ENCODE results near the gene MREG. TPM values are rescaled to one million over a fixed set of nuclear protein-coding genes. Genes with fewer than 3 reads are reported as not detected.

MREG gene
- total and polyA plus RNA-seq, 2 experiments from 2014 or later: 19.4 to 25.3 TPM

GRCh38 chr2:216031960-216032689 lies 18.8 kb upstream of the MREG start:
- H3K27ac ChIP-seq (ENCODE audit: low read depth): no peak overlapping the region
- no peak for TF ChIP-seq REST (IDR thresholded peaks at IDR 0.05; ENCODE audit: unreplicated experiment)
- TF ChIP-seq ZNF114 (CRISPR knock-in tag; IDR thresholded peaks at IDR 0.05): no peak
- TF ChIP-seq EZH2 (IDR thresholded peaks at IDR 0.05; ENCODE audit: low read depth, unreplicated experiment): no peak
- no peak for TF ChIP-seq CREB1 (CRISPR knock-in tag; IDR thresholded peaks at IDR 0.05; ENCODE audit: low read depth)
- TF ChIP-seq CTCF (conservative IDR thresholded peaks at IDR 0.05; ENCODE audit: low read depth in 2 of 2): no peak
- TF ChIP-seq JUNB (IDR thresholded peaks at IDR 0.05; ENCODE audit: unreplicated experiment): no peak
- H3K4me2 ChIP-seq: no peak overlapping the region
- Mint-ChIP-seq H3K4me1 (peaks cover 2% of the 10 kb centered on the region; the same call in 1 of the 3 replicates), H3K27ac (no peak overlapping the region), H3K9me3 (no peaks in the 10 kb centered on the region), H3K36me3 (ENCODE audit: low read depth) (peaks cover 13% of the 10 kb centered on the region), H3K27me3 (ENCODE audit: insufficient read depth, low read depth, poor library complexity) (peaks cover 6% of the 10 kb centered on the region), H3K4me3 (no peak overlapping the region)
- H3K4me1 ChIP-seq (ENCODE audit: insufficient read depth): no peaks in the 10 kb centered on the region
- ATAC-seq (no peak), DNase-seq (ENCODE audit: low spot score) (no peak)
- no peaks in the 10 kb centered on the region for H3K79me2 ChIP-seq (replicated peaks; ENCODE audit: insufficient read depth)
- no peaks in the 10 kb centered on the region for H3K9me2 ChIP-seq (ENCODE audit: insufficient read depth)
- no peaks in the 10 kb centered on the region for H3K27me3 ChIP-seq (ENCODE audit: insufficient read depth)
- no peaks in the 10 kb centered on the region; the same call in 1 of the 2 replicates for H3F3A ChIP-seq (replicated peaks; ENCODE audit: low read depth)
- no peaks in the 10 kb centered on the region for H3K36me3 ChIP-seq (ENCODE audit: insufficient read depth)
- H3K4me3 ChIP-seq: no peak overlapping the region
- H2AFZ ChIP-seq: no peak overlapping the region
- no peaks in the 10 kb centered on the region for H4K20me1 ChIP-seq (replicated peaks; ENCODE audit: insufficient read depth)

- no peaks in the 10 kb centered on the region for H3K9me2 ChIP-seq (ENCODE audit: insufficient read depth)
These were observed 16.9 kb upstream of the MREG start for GRCh38 chr2:216030216-216030615.

More at GRCh38 chr2:216030216-216030615, 16.9 kb upstream of the MREG start:
- H3K4me2 ChIP-seq: no peak overlapping the region
- H3K27ac ChIP-seq (ENCODE audit: low read depth): no peak overlapping the region
- TF ChIP-seq POLR2AphosphoS5 (IDR thresholded peaks at IDR 0.05; ENCODE audit: low read depth) (no peak), CREB1 (CRISPR knock-in tag; IDR thresholded peaks at IDR 0.05; ENCODE audit: low read depth) (no peak), REST (IDR thresholded peaks at IDR 0.05; ENCODE audit: unreplicated experiment) (no peak), STAT1 (IDR thresholded peaks at IDR 0.05; ENCODE audit: unreplicated experiment) (no peak), ETS1 (IDR thresholded peaks at IDR 0.05) (no peak), CTCF (conservative IDR thresholded peaks at IDR 0.05; ENCODE audit: low read depth in 2 of 2) (no peak)
- H3K27ac Mint-ChIP-seq: no peak overlapping the region
- no peak overlapping the region for H2AFZ ChIP-seq
- ATAC-seq (no peak), DNase-seq (ENCODE audit: low spot score) (no peak)
- H3K4me3 ChIP-seq: no peak overlapping the region
- no peaks in the 10 kb centered on the region for H3K9me3 Mint-ChIP-seq
- H4K20me1 ChIP-seq (replicated peaks; ENCODE audit: insufficient read depth): no peaks in the 10 kb centered on the region
- H3K27me3 ChIP-seq (ENCODE audit: insufficient read depth): no peaks in the 10 kb centered on the region
- H3F3A ChIP-seq (replicated peaks; ENCODE audit: low read depth): no peaks in the 10 kb centered on the region; the same call in 1 of the 2 replicates
- peaks cover 2% of the 10 kb centered on the region; the same call in 1 of the 3 replicates for H3K4me1 Mint-ChIP-seq
- H3K79me2 ChIP-seq (replicated peaks; ENCODE audit: insufficient read depth): no peaks in the 10 kb centered on the region
- peaks cover 13% of the 10 kb centered on the region for H3K36me3 Mint-ChIP-seq (ENCODE audit: low read depth)
- H3K4me3 Mint-ChIP-seq: no peak overlapping the region
- H3K27me3 Mint-ChIP-seq (ENCODE audit: insufficient read depth, low read depth, poor library complexity): peaks cover 5% of the 10 kb centered on the region
- H3K4me1 ChIP-seq (ENCODE audit: insufficient read depth): no peaks in the 10 kb centered on the region; the same call in 1 of the 2 replicates
- no peaks in the 10 kb centered on the region for H3K36me3 ChIP-seq (ENCODE audit: insufficient read depth)

All from GM23338 (cell line).